AG04450 (cell line): ENCODE results near the gene BLNK. TPM values are rescaled to one million over a fixed set of nuclear protein-coding genes. Genes with fewer than 3 reads are reported as not detected.

Experiments used
- CTCF ChIA-PET: fragments of 300-600, 350-600 bp; formaldehyde crosslinking; extraction: SDS; loops from one replicate; lab custom pipeline; 2022; ENCODE audit warnings: antibody characterized with exemption, inconsistent platforms; lab: Charles Lee
- POLR2A ChIA-PET: fragments of 350-600 bp; formaldehyde crosslinking; extraction: SDS; loops from one replicate; lab custom pipeline; 2021; ENCODE audit warnings: antibody characterized with exemption, inconsistent platforms; lab: Yijun Ruan, JAX
- DNase-seq: peaks from one replicate; pipeline ENCODE4 v3.0.0-alpha.2; 2011; ENCODE audit warnings: low read depth, low spot score
- H3K27ac ChIP-seq: one replicate; pipeline ENCODE4 v1.5.1; 2012; ENCODE audit warnings: low read depth, low read length, control low read depth
- H3K27me3 ChIP-seq: one replicate; pipeline ENCODE4 v1.6.0; 2012; ENCODE audit warnings: low read length; ENCODE audit not compliant: control insufficient read depth, insufficient read depth
- H3K4me3 ChIP-seq: 2 replicates; pipeline ENCODE4 v1.5.1; 2011; ENCODE audit warnings: mild to moderate bottlenecking, low read depth, low read length, control low read depth
- H3K9me3 ChIP-seq: 2 replicates; pipeline ENCODE4 v1.5.1; 2012; ENCODE audit warnings: low read length; ENCODE audit not compliant: control insufficient read depth, insufficient read depth
- CTCF ChIP-seq: IDR thresholded peaks from 2 replicates; pipeline ENCODE4 v1.5.1; 2011; ENCODE audit warnings: low read depth, low read length, control low read depth, inconsistent platforms
- polyA plus RNA-seq: library from polyadenylated mRNA; depleted of rRNA; stranded (reverse); fragments of >200 nt; gene quantifications from 2 replicates; pipeline ENCODE4 v1.2.3, GENCODE V29; 2011; rRNA removed

BLNK gene
- polyA plus RNA-seq, 1 experiment, result not detected

GRCh38 chr10:96152437-96152836 is 118.9 kb downstream of the BLNK start:
- ChIA-PET POLR2A (no interaction called here), CTCF (interaction anchor here (0.6 kb wide), 1 partner anchor 459 kb away, joined by 3 read pairs; the partner anchor contains the start of gene TCTN3)
- no peaks in the 10 kb centered on the region for H3K27me3 ChIP-seq
- H3K27ac ChIP-seq, result no peak overlapping the region
- no peak overlapping the region for H3K4me3 ChIP-seq
- no peak for DNase-seq
- TF ChIP-seq CTCF, result no peak
- no peaks in the 10 kb centered on the region for H3K9me3 ChIP-seq

Other genes starting within 250 kb of the BLNK start
- 8.4 and 9.2 TPM in 2 replicates for gene CCNJ, start 228.0 kb downstream of the BLNK start, polyA plus RNA-seq
- gene ZNF518A, start 141.3 kb downstream of the BLNK start, polyA plus RNA-seq, result 5.7 and 9.1 TPM in 2 replicates
- not detected in 2 replicates for gene DNTT, start 32.9 kb upstream of the BLNK start, polyA plus RNA-seq
- not detected in 2 replicates for gene OPALIN, start 87.4 kb upstream of the BLNK start, polyA plus RNA-seq
- gene TLL2, start 242.4 kb upstream of the BLNK start, polyA plus RNA-seq, result 0.01 TPM in 1 of 2 replicates, not detected in the other